ENCODE measurements around the gene ZNF879. TPM values are rescaled to one million over a fixed set of nuclear protein-coding genes. Genes with fewer than 3 reads are reported as not detected.
A peak's percentile ranks its signal among the peaks of the same experiment; 100 is the strongest.

ZNF879 gene
- 1 to 10 TPM; 3.8 to 5.2 TPM for total RNA-seq
- polyA plus RNA-seq, result 1 to 10 TPM; 1.4 to 1.8 TPM
- long read RNA-seq, donor 1, partial matches to known transcripts, result 0 of 1 reads
- long read RNA-seq, donor 1, other reads (novel, unspliced or antisense), result 0 of 1 reads
- long read RNA-seq, donor 2, result 0 reads
- long read RNA-seq, donor 3, partial matches to known transcripts, result 0 of 1 reads
- long read RNA-seq, donor 3, other reads (novel, unspliced or antisense), result 0 of 1 reads
- long read RNA-seq, donor 4, partial matches to known transcripts, result 0 of 1 reads
- long read RNA-seq, donor 4, other reads (novel, unspliced or antisense), result 0 of 1 reads
- long read RNA-seq, donor 5, partial matches to known transcripts, result 0 of 2 reads
- long read RNA-seq, donor 5, other reads (novel, unspliced or antisense), result 0 of 2 reads

DNA sequence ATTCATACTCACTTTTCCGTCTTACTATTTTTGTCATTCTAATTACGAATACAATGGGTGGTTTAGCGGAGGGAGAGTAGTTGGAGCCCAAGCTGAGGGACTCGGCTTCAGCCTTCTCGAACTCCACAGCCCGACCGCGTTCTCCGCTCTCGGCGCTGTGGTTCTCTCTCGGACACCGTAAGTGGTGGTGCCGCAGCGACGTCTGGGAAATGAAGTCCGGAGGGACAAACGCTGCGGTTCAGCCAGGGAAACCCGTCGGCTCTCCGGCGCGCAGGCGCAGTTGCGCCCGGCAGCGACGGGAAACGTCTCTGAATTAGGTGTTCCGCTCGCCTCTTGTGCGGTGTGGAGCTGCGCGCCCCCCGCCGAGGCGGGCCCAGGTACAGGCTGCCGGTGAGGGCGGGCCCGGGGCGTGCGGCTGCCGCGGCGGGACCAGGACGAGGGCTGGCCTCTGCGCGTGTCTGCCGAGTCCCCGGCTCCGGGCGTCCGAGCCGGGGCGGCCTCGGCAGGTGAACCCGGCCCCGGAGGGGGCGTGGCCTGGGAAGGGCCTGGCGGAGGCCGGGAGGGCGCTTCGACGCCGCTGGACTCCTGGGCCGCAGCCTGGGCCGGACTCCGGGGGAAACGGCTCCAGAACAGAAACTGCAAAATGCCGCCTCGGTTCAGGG is at the start of gene ZNF879:
Gene ZNF879 (plus strand): TSS at position 277 of the 662 bp plus-strand sequence. CDS start 1,201 bp downstream, outside the sequence.
- H3K4me3 ChIP-seq, result peak within 1 kb of the TSS; percentile 78
- ATAC-seq (ENCODE audit: insufficient read depth, low FRiP score) (peak; percentile 99), DNase-seq (peak; percentile 96 to 98 (median 98))
- peaks cover 2 to 27% (median 8%) of the 10 kb centered on the region in 4 donors for H3K9me3 ChIP-seq (ENCODE audit: control insufficient read depth in 4 of 4, insufficient read depth in 3 of 4, low read length in 3 of 4)
- TF ChIP-seq, protein P1, sequence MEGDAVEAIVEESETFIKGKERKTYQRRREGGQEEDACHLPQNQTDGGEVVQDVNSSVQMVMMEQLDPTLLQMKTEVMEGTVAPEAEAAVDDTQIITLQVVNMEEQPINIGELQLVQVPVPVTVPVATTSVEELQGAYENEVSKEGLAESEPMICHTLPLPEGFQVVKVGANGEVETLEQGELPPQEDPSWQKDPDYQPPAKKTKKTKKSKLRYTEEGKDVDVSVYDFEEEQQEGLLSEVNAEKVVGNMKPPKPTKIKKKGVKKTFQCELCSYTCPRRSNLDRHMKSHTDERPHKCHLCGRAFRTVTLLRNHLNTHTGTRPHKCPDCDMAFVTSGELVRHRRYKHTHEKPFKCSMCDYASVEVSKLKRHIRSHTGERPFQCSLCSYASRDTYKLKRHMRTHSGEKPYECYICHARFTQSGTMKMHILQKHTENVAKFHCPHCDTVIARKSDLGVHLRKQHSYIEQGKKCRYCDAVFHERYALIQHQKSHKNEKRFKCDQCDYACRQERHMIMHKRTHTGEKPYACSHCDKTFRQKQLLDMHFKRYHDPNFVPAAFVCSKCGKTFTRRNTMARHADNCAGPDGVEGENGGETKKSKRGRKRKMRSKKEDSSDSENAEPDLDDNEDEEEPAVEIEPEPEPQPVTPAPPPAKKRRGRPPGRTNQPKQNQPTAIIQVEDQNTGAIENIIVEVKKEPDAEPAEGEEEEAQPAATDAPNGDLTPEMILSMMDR (IDR thresholded peaks at IDR 0.05; ENCODE audit: control extremely low read depth, extremely low read depth), result no peak
- H3K36me3 ChIP-seq (ENCODE audit: control insufficient read depth in 4 of 4, insufficient read depth in 4 of 4, low read length in 4 of 4), result peaks cover 13 to 23% (median 20%) of the 10 kb centered on the region in 4 donors
- H3K4me1 ChIP-seq (ENCODE audit: control insufficient read depth in 5 of 5, insufficient read depth in 5 of 5, low read length in 5 of 5), result peaks cover 0 to 8% (median 0%) of the 10 kb centered on the region in 5 donors
- peak within 1 kb of the TSS in 1 of 2 donors; percentile 68 for H3K9ac ChIP-seq (ENCODE audit: insufficient read depth in 1 of 2, low read length in 2 of 2)
- no peaks in the 10 kb centered on the region for H3K27me3 ChIP-seq (ENCODE audit: control insufficient read depth in 3 of 3, insufficient read depth in 3 of 3, low read length in 2 of 3)
- 0% methylated on average over 65 to 72 of the region's 72 CpGs for WGBS, 2 donors
- peak within 1 kb of the TSS; percentile 91 to 97 for H3K27ac ChIP-seq (ENCODE audit: low read depth in 1 of 2, low read length in 1 of 2)

DNA sequence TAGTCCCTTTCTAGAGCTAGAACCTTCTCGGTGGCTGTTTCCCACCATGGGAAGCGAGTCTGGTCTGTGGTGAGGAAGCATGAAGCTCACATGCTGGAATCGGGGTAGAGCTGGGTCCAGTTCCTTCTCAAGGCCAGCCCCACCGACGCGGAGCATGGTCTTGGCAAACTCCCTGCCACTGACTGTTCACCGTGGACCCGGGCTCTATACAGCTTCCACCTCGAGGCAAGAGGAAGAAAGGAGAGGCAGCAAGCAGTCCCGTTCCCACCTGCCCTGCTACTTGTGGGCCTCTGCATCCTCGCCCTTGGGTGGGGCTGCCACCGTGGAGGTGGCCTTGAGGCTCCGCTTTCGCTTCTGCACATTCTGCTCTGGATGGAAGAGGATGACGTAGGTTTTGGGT is 42.2 kb upstream of the ZNF879 start:
- 93 to 94% methylated on average over 12 to 15 of the region's 15 CpGs for WGBS, 2 donors
- Histone ChIP-seq H3K4me1 (ENCODE audit: control insufficient read depth in 5 of 5, insufficient read depth in 5 of 5, low read length in 5 of 5) (no peaks in the 10 kb centered on the region), H3K27me3 (ENCODE audit: control insufficient read depth in 3 of 3, insufficient read depth in 3 of 3, low read length in 2 of 3) (no peaks in the 10 kb centered on the region), H3K9me3 (ENCODE audit: control insufficient read depth in 4 of 4, insufficient read depth in 3 of 4, low read length in 3 of 4) (peaks cover 2 to 72% (median 25%) of the 10 kb centered on the region in 4 donors), H3K9ac (ENCODE audit: insufficient read depth in 1 of 2, low read length in 2 of 2) (no peak overlapping the region), H3K36me3 (ENCODE audit: control insufficient read depth in 4 of 4, insufficient read depth in 4 of 4, low read length in 4 of 4) (peaks cover 0 to 19% (median 1%) of the 10 kb centered on the region in 4 donors), H3K27ac (ENCODE audit: low read depth in 1 of 2, low read length in 1 of 2) (no peak overlapping the region), H3K4me3 (no peak overlapping the region)
- DNase-seq, result no peak
- ATAC-seq (ENCODE audit: insufficient read depth, low FRiP score), result no peak
- TF ChIP-seq, protein P1 (IDR thresholded peaks at IDR 0.05; ENCODE audit: control extremely low read depth, extremely low read depth), result no peak

DNA sequence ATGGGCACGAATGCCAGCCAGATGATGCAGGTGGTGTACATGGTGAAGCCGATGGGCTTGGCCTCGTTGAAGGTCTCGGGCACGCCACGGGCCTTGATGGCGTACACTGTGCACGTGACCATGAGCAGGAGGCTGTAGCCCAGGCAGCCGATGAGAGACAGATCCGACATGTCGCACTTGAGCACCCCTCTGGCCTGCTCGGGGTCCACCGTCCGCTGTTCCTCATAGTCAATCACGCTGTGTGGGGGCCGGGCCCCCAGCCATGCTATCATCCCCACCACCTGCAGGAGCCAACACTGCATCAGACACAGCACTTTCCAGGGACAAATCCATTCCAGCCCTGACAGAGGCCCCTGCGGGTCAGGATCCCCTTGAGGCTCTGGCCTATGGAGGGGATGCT is 40.7 kb upstream of the ZNF879 start:
- no peak overlapping the region for H3K4me3 ChIP-seq
- H3K9me3 ChIP-seq (ENCODE audit: control insufficient read depth in 4 of 4, insufficient read depth in 3 of 4, low read length in 3 of 4), result peaks cover 0 to 73% (median 21%) of the 10 kb centered on the region in 4 donors
- no peaks in the 10 kb centered on the region for H3K27me3 ChIP-seq (ENCODE audit: control insufficient read depth in 3 of 3, insufficient read depth in 3 of 3, low read length in 2 of 3)
- DNase-seq (no peak), ATAC-seq (ENCODE audit: insufficient read depth, low FRiP score) (no peak)
- no peak overlapping the region for H3K27ac ChIP-seq (ENCODE audit: low read depth in 1 of 2, low read length in 1 of 2)
- TF ChIP-seq, protein P1 (IDR thresholded peaks at IDR 0.05; ENCODE audit: control extremely low read depth, extremely low read depth), result no peak
- H3K9ac ChIP-seq (ENCODE audit: insufficient read depth in 1 of 2, low read length in 2 of 2), result no peak overlapping the region
- no peaks in the 10 kb centered on the region for H3K4me1 ChIP-seq (ENCODE audit: control insufficient read depth in 5 of 5, insufficient read depth in 5 of 5, low read length in 5 of 5)
- H3K36me3 ChIP-seq (ENCODE audit: control insufficient read depth in 4 of 4, insufficient read depth in 4 of 4, low read length in 4 of 4), result peaks cover 0 to 15% (median 1%) of the 10 kb centered on the region in 4 donors
- WGBS, 2 donors, result 97 to 98% methylated on average over 17 of the region's 17 CpGs

Measured in lung (tissue), 16 donors.